Testis (tissue), 3 donors: ENCODE measurements around the gene CLN6. TPM values are rescaled to one million over a fixed set of nuclear protein-coding genes. Genes with fewer than 3 reads are reported as not detected.
"Not testable (repeated sequence)": the region's sequence is repeated elsewhere in the genome, so short reads cannot be mapped to it uniquely, and the experiment has no call there.

ENCODE experiments used
- DNase-seq: peaks from one replicate; pipeline ENCODE4 v3.0.0-alpha.2; 2019
- H3K27ac ChIP-seq, 2 donors: fragments of 200-600 bp; sonication (generic); one replicate each; pipeline ENCODE4 v1.5.1; 2019
- H3K27me3 ChIP-seq: fragments of 200-600 bp; sonication (generic); one replicate; pipeline ENCODE4 v1.5.1; 2019
- H3K36me3 ChIP-seq: fragments of 200-600 bp; sonication (generic); one replicate; pipeline ENCODE4 v1.5.1; 2017; ENCODE audit warnings: low read depth; ENCODE audit errors: missing control alignments
- H3K4me1 ChIP-seq: fragments of 200-600 bp; sonication (generic); one replicate; pipeline ENCODE4 v1.5.1; 2019
- H3K4me3 ChIP-seq, 2 donors: fragments of 200-600 bp; sonication (generic); one replicate each; pipeline ENCODE4 v1.5.1; 2017 to 2019
- H3K9me3 ChIP-seq: fragments of 200-600 bp; sonication (generic); one replicate; pipeline ENCODE4 v1.5.1; 2017
- CTCF ChIP-seq, 3 experiments: fragments of 450-650 bp in 2 of 3; fragments of 200-600 bp in 1 of 3; sonication (generic) in 1 of 3; IDR thresholded peaks; one replicate each; pipeline ENCODE4 v1.5.1; 2016 to 2019; ENCODE audit warnings: antibody characterized with exemption in 3 of 3, mild to moderate bottlenecking in 2 of 3, moderate library complexity in 1 of 3
- POLR2A ChIP-seq: fragments of 450-650 bp; IDR thresholded peaks from one replicate; pipeline ENCODE4 v1.6.1; 2017; ENCODE audit warnings: antibody characterized with exemption, mild to moderate bottlenecking, moderate library complexity
- WGBS, 2 donors: methylation state at CpG; one replicate each; pipeline ENCODE4 v1.1.5; 2018; 5-methylcytosine and 5-hydroxymethylcytosine counted together
- intact Hi-C: fragments of 100-400 bp; cut with DNase I; formaldehyde crosslinking; loops from one replicate; pipeline ENCODE4 v1.15.1; 2023; ENCODE audit warnings: low total_unique reads
- polyA plus RNA-seq: library from polyadenylated mRNA; stranded (reverse); fragments of 350-450 nt; fragmentation: Illumina TruSeq; extraction: RNeasy Lipid Tissue Mini Kit (QIAGEN cat#74804); gene quantifications from one replicate; pipeline ENCODE4 v1.2.3, GENCODE V29; 2014; ENCODE audit warnings: low read depth, low replicate concordance; ENCODE audit not compliant: insufficient read depth
- total RNA-seq, 2 donors: library from RNA; depleted of rRNA; stranded (reverse); fragments of >200 nt; gene quantifications; one replicate each; pipeline ENCODE4 v1.2.3, GENCODE V29; 2016

The CLN6 gene
- total and polyA plus RNA-seq, 3 donors from 2014 or later = 23.3 to 58.8 (median 39.7) TPM

GRCh38 chr15:68214838-68215254 is 14.7 kb downstream of the CLN6 start:
- Histone ChIP-seq H3K36me3 (no peaks in the 10 kb centered on the region), H3K27me3 (no peaks in the 10 kb centered on the region), H3K9me3 (no peaks in the 10 kb centered on the region), H3K4me3 (no peak overlapping the region), H3K4me1 (peaks cover 8% of the 10 kb centered on the region), H3K27ac (no peak overlapping the region)
- no peak for DNase-seq
- TF ChIP-seq POLR2A = no peak
- no peak for TF ChIP-seq CTCF (IDR thresholded peaks at IDR 0.05)
- intact Hi-C loops = no loop called here
- 81 to 92% methylated on average over 6 of the region's 6 CpGs for WGBS, 2 donors

- H3K4me1 ChIP-seq = peaks cover 8% of the 10 kb centered on the region
- H3K9me3 ChIP-seq = no peaks in the 10 kb centered on the region
- DNase-seq = no peak
- intact Hi-C loops = no loop called here
- no peak for TF ChIP-seq POLR2A
- TF ChIP-seq CTCF (IDR thresholded peaks at IDR 0.05) = no peak
- no peaks in the 10 kb centered on the region for H3K27me3 ChIP-seq
- H3K4me3 ChIP-seq = no peak overlapping the region
- no peak overlapping the region for H3K27ac ChIP-seq
- H3K36me3 ChIP-seq = no peaks in the 10 kb centered on the region
- WGBS, 2 donors = 93% methylated on average over 16 to 17 of the region's 17 CpGs
These were observed 15.3 kb downstream of the CLN6 start for GRCh38 chr15:68213991-68214837.

GRCh38 chr15:68213491-68213845 is 16.1 kb downstream of the CLN6 start:
- H3K9me3 ChIP-seq, H3K27ac ChIP-seq, H3K36me3 ChIP-seq, intact Hi-C loops, H3K4me1 ChIP-seq, H3K27me3 ChIP-seq, DNase-seq, H3K4me3 ChIP-seq: not testable (repeated sequence)
- 87 to 94% methylated on average over 6 of the region's 6 CpGs for WGBS, 2 donors

- no peaks in the 10 kb centered on the region for H3K27me3 ChIP-seq
- intact Hi-C loops = no loop called here
- no peaks in the 10 kb centered on the region for H3K36me3 ChIP-seq
- WGBS, 2 donors = 93 to 95% methylated on average over 14 of the region's 14 CpGs
- no peak for TF ChIP-seq POLR2A
- no peak for TF ChIP-seq CTCF (IDR thresholded peaks at IDR 0.05)
- DNase-seq = no peak
- H3K27ac ChIP-seq = no peak overlapping the region
- H3K4me1 ChIP-seq = peaks cover 8% of the 10 kb centered on the region
- no peak overlapping the region for H3K4me3 ChIP-seq
- H3K9me3 ChIP-seq = no peaks in the 10 kb centered on the region
These were observed 17.7 kb downstream of the CLN6 start for GRCh38 chr15:68211656-68212320.

- TF ChIP-seq POLR2A = no peak
- TF ChIP-seq CTCF (IDR thresholded peaks at IDR 0.05) = peak; percentile 69 to 85 (median 78)
- 54 to 58% methylated on average over 13 to 23 of the region's 23 CpGs for WGBS, 2 donors
- peak; percentile 57 for DNase-seq
- intact Hi-C loops = no loop called here
- Histone ChIP-seq H3K4me3 (no peak overlapping the region), H3K27me3 (no peaks in the 10 kb centered on the region), H3K9me3 (no peaks in the 10 kb centered on the region), H3K27ac (no peak overlapping the region), H3K4me1 (peaks cover 8% of the 10 kb centered on the region), H3K36me3 (no peaks in the 10 kb centered on the region)
These were observed 18.5 kb downstream of the CLN6 start for GRCh38 chr15:68210821-68211655.
